ENCODE data around the gene AMBP.

- peak; percentile 85 for TF ChIP-seq CTCF (IDR thresholded peaks at IDR 0.05; ENCODE audit: borderline replicate concordance, extremely low read depth, low read length, poor library complexity, severe bottlenecking)
- TF ChIP-seq EZH2 (IDR thresholded peaks at IDR 0.05; ENCODE audit: borderline replicate concordance, low read depth, low read length, severe bottlenecking) = no peak
Observed at GRCh38 chr9:114108016-114108833, 30.1 kb upstream of the AMBP start.

Measured in DND-41 (cell line).